GM21529 (cell line): Measurements from ENCODE around the gene LACC1.

Experiments
- ATAC-seq: cut with Tn5 transposase; IDR thresholded peaks from one replicate; pipeline ENCODE4 v1.9.1; 2021; ENCODE audit not compliant: unreplicated experiment

LACC1 gene

GRCh38 chr13:43939086-43939485 is 59.4 kb downstream of the LACC1 start:
- ATAC-seq = no peak

DNA sequence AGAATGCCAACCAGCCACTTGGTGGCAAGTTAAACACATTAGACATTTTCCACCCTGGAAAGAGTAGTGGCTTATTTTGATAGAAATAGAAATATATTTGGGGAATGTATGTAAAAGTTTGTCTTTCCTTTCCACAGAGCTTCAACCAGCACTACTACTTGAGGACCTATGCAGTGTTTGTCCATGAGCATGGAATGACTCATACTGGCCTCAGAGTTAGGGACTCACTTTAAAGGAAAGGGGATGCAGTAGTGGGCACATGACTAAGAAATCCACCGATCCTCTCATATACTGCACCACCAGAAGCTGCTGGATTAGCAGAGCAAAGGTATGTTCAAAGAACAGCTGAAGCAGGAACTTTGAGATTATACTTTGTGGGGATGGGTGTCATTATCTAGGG is 62.6 kb downstream of the LACC1 start:
- ATAC-seq = no peak
